GM12873 (cell line): ENCODE results near the gene CHRNB2.

Source experiments
- CTCF ChIP-seq: IDR thresholded peaks from 2 replicates; pipeline ENCODE4 v1.5.1; 2012; ENCODE audit warnings: low read depth, mild to moderate bottlenecking, moderate library complexity, low read length, control low read depth; ENCODE audit not compliant: insufficient read depth; ENCODE audit errors: missing control alignments

Gene CHRNB2

DNA sequence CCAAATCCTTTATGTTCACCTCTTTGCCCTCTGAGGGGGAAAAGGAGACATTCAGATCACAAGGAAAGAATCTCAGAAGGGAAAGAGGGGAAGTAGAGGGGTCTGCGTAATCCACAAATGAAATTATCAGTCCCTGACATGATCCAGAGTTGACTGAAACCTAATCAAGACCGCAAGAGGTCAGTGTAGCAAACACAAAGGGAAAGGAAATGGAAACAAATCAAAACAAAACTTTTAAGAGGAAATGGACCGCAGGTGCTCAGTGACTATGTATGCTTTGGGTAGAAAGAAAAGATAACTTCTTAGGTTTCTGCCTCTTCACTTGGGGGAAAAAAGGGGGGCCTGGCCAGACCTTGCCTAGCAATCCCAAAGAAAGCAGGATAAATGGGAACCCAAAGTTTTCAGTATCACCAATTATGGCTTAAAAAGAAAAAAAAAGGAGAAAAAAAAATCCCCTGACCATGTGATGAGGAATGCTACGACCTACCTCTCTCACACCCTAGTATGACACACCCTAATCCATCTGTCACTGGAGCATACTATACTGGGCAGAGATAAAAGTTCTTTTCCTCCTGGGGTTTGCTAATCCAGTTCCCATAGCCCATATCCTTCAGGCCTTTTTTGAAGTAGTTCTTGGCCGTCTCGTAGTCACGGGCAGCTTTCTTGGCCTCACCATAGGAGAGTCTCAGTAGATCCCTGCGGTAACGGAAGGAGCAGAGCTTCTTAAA, 16.9 kb downstream of the CHRNB2 start:
- TF ChIP-seq CTCF: no peak

DNA sequence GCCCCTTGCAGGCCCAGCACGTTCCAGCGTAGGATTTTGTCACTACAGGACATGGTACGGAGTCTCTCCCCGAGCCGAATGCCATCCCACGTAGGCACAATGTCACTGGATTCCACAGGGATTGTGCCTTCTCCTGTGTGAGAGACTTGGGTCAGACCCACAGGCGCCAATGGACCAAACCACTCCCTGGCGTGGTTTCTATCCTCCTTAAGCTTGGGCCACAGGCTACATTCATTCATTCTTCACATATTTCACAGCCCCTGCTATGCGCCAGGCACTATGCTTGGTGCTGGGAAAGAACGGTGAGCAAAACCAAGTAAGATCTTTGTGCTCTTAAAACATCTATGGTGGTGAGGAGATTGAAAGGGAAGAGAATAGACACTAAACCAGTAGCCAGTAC, 18.7 kb downstream of the CHRNB2 start:
- no peak for TF ChIP-seq CTCF

DNA sequence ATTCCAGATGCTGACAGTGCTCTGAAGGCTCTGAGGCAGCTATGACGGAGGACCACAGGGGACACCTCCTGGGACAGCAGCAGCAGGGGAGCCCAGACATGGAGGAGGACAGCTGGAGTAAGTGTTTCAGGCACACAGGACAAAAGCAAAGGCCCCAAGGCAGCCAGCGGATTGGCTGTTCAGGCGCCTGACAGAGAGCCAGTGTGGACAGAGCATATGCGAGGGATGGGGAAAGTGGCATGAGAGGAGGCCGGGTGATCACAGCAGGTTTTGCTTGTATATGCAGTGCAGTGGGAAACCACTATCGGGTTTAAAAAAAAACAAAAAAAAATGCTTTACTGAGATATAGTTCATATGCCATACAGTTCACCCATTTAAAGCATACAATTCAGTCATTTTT, 19.1 kb downstream of the CHRNB2 start:
- no peak for TF ChIP-seq CTCF

GRCh38 chr1:154589780-154590179, 22.2 kb downstream of the CHRNB2 start:
- no peak for TF ChIP-seq CTCF

- no peak for TF ChIP-seq CTCF
Observed at GRCh38 chr1:154590756-154591155, 23.2 kb downstream of the CHRNB2 start.

- no peak for TF ChIP-seq CTCF
Observed at GRCh38 chr1:154591206-154591605, 23.6 kb downstream of the CHRNB2 start.

GRCh38 chr1:154593390-154593789, 25.8 kb downstream of the CHRNB2 start:
- TF ChIP-seq CTCF: no peak
